TTC549 (cell line): ENCODE results near the gene NAGLU.

Source experiments
- FAIRE-seq: peaks from 2 replicates; lab custom pipeline; 2012; peaks lifted over from hg19 to GRCh38; lab: Jason Lieb, UNC

NAGLU gene

DNA sequence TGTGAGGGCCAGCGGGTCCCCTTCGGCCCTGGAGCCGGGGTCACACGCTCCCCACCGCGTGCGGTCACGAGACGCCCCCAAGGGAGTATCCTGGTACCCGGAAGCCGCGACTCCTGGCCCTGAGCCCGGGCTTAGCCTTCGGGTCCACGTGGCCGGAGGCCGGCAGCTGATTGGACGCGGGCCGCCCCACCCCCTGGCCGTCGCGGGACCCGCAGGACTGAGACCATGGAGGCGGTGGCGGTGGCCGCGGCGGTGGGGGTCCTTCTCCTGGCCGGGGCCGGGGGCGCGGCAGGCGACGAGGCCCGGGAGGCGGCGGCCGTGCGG is at the start of gene NAGLU:
Gene NAGLU (plus strand): TSS at position 194 of the 324 bp plus-strand sequence. CDS start 32 bp downstream, at position 226.
- no peak for FAIRE-seq

DNA sequence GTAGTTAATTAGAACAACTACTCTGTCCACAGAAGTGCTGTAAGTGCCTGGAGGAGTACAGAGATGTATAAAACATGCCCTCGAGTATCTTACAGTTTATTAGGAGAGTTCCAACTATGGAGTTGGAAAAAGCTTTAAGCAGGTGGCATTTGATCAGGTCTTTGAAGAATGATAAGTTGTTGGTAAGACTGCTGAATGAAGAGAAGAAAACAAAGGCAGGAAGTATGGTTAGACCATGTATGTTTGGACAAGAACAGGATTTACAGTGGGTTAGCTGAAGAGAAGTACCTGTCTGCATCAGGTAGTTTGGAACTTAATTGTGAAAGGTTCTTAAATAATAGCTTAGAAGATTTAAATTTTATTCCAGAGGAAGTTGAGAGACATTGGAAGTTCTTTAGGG is 48.0 kb upstream of the NAGLU start:
- FAIRE-seq = no peak

DNA sequence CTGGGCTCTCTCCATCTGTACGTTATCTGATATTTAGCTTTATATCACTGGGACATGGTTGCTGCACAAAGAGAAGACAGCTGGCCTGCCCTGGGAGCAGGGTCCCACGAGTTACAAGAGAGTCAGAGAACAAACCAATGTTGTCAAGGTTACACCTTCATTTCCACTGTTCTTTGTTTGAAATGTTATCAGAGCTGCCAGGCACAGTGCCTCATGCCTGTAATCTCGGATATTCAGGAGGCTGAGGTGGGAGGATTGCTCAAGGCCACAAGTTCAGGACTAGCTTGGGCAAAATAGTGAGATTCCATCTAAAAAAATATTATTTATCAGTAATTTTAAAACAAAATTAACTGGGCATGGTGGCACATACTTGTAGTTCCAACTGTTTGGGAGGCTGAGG is 42.7 kb upstream of the NAGLU start:
- FAIRE-seq = no peak

DNA sequence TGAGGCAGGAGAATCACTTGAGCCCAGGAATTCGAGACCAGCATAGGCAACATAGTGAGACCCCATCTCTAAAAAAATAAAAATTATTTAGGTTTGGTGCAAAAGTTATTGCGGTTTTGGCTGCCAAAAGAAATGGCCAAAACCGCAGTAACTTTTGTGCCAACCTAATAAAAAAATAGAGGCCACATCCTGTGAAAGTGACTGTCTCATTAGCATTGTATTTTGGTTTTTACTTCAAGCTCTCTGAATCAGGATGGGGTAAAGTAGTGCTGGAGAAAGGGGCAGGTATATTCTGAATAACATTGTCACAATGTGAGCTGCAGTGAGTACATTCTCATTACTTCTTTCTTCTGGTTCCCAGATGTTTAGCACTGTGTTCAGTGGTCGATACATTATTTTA is 41.4 kb upstream of the NAGLU start:
- FAIRE-seq = no peak

DNA sequence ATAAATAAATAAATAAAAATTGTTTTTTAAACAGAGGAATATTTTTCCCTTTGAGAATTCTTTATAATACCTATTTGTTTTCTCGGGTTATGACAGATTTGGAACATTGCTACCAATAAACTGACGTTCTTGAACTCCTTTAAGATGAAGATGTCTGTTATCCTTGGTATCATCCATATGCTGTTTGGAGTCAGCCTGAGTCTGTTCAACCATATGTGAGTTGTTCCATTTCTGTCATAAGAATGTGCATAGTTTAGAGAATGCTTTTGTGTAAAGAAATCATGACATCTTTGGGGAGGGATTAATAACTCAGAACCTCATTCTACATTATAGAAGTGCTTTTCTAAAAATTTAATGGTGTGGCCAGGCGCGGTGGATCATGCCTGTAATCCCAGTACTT is 37.2 kb upstream of the NAGLU start:
- FAIRE-seq = no peak

DNA sequence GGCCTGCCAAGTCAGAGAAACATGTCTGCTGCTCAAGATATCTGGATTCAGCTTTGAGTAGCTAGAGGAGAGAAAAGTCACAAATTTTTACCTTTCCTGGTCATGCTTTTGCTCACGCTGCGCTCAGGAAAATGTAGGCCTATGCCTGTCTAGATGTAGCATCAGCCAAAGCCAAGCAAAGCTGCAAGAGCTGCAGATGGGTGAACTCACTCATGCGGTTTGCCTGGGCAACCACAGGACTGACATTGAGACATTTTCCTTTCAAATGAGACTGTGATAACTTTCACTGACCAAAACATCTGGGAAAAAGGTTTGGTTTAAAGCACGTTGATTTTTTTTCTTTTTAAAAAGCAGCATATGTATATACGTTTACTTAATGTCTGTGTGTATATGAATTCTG is 34.0 kb upstream of the NAGLU start:
- no peak for FAIRE-seq

DNA sequence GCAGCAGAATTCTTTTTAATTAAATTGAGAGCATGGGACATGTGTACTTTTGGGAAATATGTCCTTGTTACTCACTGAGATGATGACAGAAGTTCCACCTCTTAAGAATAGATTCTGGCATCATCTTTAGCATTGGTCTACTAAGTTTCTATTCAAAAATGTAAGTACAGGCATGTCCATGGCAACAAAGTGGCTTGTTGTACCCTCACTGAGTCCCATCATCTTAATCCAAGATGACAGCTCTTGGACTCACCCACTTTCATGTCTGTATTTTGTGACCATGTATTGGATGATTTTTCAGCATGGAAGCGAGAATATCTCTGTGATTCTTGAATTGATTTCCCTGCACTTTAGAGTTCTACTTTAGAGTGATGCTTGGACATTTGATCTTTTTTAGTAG is 33.1 kb upstream of the NAGLU start:
- FAIRE-seq = no peak

DNA sequence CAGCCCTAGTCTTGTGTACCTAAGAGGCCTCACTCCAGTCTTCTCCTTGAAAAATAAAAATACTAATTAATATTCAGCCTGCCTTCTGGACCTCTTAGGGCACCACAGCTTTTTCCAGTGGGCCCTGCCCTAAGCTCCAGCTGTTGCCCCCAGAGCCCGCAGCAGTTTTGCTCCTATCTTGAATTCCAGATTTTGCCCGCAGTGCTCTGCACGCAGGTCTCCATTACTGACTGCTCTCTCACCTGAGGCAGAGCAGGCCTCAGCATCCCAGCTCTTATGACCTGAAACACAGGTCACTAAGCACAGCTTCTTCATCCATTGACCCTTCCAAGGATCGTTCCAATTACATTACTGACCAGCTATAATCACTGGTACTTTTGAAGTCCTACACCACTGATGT is 28.4 kb upstream of the NAGLU start:
- FAIRE-seq = no peak

DNA sequence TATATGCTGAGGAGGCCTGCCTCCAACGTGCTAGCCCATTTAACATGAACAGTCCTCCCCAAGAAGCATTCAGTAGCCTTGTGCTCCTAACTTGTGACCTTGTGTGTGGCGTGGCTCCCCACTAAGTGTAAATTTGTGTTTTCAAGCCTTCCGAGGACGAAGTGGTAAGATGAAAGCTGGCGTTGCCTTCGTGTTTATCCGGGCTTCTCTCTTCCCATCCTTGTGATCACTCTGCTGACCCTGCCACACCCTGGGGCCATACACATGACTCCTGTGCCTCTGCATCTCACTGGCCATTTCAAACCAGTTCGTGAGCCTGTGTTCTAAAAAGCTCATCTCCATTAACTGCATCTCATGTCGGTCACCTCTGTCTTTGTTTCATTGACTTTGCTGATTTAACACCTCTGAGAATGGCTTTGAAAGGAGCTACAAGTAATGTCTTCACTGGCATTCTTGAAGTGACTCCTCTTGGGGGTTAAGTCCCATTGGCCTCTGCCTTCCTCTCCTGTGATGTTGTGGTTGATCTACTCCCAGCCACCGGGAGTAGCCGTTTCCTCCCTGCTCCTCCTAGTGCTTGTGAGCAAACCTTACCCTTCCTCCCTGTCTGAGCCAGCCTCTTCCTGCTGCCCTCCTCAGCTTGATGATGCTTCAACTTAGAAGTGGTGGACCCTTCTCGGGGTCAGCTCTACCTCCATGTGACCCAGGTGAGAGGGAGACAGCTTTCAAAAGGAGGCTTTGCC is 27.4 kb upstream of the NAGLU start:
- FAIRE-seq = no peak

DNA sequence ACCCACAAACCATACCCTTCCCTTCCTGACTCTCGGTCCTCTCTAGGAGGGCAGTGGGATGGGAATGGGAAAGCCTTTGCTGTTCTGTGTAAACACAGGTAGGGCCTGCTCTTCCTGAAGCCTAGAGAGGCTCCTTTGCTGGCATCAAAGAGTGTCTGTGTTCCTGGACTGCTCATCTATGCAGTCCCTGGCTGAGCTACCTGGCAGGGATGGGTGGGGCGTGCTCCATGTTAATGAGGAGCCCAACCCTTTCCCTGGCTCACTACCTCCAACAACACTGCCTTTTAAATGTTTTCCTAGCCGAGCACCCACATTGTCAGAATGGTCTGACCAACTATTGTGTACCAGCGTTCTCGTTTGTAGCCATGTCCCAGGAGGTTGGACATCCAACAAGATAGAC is 26.6 kb upstream of the NAGLU start:
- FAIRE-seq = no peak

DNA sequence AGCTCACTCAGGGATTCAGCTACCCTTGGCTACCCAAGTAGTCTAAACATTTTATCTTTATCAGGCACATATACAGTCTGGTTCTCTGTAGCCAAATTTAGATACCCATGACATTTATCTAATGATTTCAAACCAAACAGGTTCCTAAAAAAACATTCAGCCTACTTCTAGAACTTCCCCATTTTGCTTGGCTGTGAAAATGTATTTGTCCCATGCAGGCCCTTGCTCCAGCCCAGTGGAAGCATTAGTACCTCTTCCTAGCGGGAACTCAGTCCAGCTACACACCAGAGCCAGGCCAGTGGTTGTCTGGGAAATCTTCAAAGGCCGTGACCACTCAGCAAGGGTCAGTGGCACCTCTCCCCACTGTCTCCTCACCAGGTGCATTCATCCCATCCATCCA is 26.2 kb upstream of the NAGLU start:
- FAIRE-seq = no peak

DNA sequence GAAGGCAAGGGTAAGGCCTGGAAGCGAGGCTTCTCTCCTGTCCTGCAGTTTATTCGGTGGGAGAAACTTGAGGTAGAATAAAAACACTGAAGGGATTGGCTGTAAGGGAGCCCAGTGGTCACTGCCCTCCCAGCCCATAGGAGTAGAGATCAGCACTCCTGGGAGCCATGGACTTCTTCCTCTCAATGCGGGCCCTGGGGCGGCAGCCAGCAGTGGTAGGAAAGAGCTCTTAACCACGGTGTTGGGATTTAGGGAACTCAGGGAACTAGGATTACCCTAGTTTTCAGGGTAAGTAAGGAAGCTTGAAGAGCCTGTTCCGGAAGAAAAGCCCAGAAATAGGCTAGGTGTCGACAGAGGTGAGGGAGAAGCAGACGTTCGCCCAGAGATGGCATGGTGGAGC is 23.8 kb upstream of the NAGLU start:
- FAIRE-seq = no peak

DNA sequence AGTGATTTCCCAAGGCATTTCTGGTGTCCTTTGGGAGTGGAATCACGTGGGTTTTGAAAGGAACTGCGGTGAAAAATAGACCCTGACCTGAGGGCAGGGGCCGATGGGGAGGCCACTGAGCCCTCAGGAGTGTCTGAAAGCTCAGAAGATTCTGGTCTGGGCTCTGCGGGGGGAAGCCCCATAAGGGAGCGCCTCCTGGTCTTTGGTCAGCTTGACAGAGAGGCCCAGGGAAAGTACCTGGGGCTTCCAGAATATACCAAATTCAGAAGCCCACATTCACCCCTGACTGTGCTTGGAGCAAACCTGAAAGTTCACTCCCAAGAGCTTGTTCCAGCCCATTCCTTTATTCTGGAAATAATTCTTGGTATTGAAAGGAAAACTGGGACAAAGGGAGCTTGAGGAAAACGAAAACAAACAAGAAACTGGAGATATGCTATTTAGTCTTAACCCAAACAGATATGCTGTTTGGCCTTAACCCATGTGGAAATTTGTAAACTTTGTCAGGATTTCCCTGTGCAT is 23.2 kb upstream of the NAGLU start:
- FAIRE-seq = no peak

DNA sequence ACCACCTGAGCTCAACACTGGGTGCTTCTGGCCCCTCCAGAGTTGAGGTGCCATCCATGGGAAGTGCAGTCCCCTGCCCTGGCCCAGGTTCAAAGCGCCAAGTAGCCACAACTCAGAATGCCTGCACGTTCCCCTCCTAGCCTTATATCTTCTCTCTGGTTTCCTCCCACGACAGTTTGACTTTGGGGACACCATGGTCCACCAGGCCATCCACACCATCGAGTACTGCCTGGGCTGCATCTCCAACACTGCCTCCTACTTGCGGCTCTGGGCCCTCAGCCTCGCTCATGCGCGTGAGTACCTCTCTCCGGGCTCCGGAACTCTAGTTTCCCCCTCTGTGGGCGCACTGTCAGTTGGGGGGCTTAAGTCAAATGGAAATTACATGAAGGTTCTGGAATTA is 22.4 kb upstream of the NAGLU start:
- no peak for FAIRE-seq

DNA sequence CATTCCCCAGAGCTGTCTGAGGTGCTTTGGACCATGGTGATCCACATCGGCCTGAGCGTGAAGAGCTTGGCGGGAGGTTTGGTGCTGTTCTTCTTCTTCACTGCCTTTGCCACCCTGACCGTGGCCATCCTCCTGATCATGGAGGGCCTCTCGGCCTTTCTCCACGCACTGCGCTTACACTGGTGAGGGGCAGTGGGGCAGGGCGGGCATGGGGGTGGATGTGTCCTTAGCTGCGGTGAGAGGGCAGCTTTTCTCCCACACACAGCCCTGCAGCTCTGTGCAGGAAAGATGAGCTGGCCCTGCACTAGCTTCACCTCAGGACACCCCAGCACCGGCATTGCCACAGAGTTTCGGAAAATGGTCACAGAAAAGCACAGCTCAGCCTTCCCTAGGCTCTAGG is 21.8 kb upstream of the NAGLU start:
- no peak for FAIRE-seq

DNA sequence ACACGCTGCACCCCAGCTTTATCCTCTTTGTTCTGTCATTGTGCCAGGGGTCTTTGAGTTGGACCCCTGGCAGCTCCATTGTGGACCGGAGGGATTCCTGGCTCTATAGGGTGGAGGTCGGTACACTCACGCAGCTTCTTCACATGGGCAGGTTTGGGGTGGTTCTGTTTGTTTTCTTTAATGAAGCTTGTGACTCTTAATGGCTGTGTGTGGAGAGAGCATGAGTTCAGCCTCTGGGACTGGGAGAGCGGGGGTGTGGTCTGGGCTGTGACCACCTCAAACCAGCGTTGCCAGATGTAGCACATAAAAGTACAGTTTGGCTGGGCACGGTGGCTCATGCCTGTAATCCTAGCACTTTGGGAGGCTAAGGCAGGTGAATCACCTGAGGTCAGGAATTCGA is 21.2 kb upstream of the NAGLU start:
- FAIRE-seq = no peak

DNA sequence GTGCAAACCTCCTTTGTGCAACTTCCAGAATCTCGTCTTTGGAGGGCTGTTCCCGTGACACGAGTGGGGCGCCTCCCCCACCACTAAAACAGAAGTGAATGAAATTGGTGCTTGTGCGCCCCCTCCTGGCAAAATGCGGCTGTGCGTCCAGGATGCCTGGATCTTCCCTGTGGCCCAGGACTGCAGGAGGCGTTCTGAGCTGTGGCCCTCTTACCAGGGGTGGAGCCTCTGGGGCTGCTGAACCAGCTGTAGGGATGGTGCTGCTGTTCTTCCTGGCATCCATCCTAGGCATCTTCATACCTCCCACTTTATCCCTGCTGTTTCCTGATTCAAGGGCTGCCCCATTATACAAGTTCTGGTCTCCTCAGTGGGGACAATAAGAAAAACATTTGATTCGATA is 18.5 kb upstream of the NAGLU start:
- peak; percentile 42 for FAIRE-seq

DNA sequence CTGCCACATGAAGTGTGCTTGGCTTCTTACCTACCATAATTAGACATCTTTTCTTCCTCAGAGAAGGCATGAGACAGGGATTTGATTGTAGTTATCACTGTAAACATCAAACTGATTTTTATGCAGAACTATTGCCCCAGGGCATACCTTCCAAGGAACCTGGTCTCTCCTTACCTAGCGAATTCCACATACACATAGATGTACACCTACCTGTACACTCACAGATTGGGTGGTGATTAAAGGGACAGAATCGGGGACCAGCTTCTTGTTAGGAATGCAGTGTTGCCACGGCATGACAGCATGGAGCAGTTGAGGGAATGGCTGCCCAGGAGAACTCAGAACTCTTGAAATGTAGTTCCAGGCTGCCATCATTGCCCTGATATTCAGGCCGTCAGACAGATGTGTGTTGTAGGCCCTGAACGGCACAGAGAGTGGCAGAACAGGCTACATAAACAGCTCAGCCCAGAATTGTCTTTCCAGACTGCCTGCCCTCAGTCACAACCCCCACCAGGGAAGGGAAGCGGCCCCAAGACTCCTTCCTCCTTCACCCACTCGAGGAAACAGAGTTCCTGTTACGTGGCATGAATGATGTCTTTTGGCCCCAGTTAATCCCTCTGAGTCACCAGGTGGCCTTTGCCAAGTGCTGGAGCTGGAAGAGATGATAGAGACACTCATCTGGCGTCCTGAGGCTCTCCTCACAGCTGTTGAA is 17.8 kb upstream of the NAGLU start:
- FAIRE-seq = no peak

DNA sequence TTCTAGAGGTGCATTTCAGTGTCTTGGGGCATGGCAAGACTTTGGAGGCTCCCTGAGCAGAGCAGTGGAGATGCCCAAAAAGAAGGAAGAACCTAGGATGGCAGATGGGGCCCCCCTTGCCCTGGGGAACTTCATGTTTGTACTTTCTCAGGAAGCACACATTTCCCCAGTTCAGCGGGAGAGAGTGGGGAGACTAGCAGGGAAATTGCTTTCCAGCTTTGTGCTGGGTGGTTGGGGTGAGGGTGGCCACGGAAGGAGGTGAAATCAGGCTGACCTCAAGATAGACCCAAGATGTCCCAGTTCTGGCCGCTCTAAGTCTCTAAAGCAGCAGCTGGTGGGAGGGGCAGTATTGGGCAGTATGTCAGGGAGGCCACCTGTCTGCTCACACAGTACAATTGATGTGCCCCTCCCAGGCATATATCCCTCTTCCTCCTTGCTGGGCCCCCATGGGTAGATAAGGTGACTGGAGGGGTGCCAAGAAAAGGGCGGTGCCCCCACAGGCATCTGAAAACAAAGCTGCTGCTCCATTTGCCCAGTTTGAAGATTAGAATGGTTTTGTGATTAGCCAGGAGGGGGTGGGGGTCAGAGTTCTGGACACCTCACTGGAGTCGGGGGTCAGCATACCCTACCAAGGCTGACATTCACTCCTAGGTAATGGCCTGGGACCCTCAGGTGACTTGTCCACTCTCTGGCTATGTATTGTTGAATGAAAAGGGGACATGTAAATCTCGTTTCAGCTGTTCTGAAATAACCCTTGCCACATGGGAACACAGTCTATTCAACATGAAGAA is 17.1 kb upstream of the NAGLU start:
- FAIRE-seq = no peak

DNA sequence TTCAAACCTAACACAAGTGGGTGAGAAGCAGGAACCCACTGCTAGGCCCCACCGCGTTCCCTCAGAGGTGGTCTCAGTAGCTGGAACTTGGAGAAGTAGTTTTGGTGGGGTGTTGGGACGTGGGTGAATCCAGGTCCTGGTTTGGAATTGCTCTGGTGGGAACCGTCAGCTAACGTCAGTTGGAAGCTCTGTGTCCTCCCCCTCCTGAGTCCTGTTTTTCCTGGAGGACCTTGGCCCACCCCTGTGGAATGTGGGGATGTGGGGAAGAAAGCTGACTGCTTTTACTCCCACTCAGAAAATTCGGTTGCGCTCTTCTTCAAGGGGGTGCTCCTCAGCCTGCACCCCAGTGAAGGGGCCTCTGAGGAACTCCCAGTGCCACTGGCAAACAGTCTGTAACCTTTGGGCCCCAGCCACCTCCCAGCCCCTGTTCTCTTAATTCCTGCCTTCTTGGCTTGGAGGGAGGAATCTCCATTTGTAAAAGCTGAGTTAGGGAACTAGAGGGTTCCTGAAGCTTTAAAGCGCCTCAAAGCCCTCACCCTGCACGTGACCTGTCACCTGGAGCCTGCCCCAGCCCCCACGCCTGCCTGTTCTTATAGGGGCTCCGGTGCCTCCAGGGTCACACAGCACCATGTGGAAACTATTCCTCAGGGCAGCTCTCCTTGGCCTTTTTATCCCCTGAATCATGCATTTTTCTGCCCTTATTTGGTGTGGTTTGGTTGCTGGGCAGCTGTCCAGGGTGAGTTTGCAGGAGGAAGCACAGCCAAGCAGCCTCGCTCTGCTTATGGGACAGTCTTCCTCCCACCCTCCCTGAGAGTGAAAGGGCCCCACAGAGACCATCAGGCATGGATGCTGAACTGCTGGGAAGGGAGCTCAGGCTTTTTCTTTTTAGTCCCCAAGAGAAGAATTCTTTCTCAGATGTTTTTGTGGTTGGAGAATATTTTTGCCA is 16.2 kb upstream of the NAGLU start:
- FAIRE-seq = peak; percentile 33

DNA sequence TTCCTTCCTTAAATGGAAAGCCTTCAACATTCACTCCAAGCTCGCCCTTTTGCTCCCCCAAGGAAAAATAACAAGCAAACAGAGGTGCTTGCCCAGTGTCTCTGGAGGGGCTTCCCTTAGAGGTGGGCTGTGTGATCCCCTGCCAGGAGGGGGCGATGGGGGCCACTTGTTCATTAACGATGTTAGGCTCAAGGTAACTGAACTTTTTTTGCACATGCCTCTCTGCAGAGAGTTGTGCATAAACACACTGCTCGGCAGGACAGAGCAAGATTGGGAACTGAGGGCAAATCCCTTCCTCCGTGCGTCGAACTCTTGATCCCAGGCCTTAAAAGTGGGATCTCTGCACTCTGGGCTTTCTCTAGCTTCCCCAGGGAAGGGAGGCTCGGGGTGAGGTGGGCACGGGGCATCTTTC is 15.5 kb upstream of the NAGLU start:
- no peak for FAIRE-seq

DNA sequence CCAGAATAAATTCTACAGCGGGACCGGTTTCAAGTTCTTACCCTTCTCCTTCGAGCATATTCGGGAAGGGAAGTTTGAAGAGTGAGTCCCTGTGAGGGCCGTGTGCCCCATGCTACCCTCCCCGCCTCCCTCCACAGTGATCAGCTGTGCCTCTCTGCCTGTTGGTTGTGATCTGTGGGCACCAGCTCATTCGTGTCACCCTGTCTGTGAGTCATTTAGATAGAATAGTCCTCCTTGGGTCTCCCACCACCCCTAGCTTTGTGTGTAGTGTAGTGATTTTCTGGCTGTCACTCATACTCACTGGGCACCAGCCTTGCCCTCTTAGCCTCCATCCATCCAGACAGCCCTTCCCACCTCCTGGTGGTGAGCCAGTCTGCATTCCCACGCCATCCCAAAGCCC is 15.0 kb upstream of the NAGLU start:
- FAIRE-seq = no peak
